SH-SY5Y (cell line): Measurements from ENCODE around the gene SRRM3.

ENCODE experiments used
- GATA2 ChIP-seq: IDR thresholded peaks from 2 replicates; pipeline ENCODE4 v1.6.1; 2011; ENCODE audit warnings: mild to moderate bottlenecking, low read depth, low read length
- GATA3 ChIP-seq: IDR thresholded peaks from 2 replicates; pipeline ENCODE4 v1.6.1; 2011; ENCODE audit warnings: low read depth, mild to moderate bottlenecking, low read length, moderate library complexity

DNA sequence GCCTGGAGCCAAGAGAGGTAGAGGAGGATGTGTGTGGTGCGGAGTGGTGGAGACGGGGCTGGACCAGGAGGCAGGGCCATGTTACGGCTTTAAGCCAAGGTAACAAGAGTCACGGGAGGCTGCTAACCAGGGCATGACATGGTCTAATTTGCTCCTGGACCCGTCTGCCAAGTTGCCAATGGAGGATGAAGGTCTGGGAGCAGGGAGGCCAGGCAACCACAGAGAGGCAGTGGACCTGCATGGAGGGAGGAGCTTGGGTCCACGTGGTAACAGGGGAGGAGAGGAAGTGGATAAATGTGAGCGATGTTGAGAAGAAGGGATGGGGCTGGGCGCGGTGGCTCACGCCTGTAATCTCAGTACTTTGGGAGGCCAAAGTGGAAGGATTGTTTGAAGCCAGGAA is 31.0 kb downstream of the SRRM3 start:
- no peak for TF ChIP-seq GATA2
- TF ChIP-seq GATA3: no peak
